ENCODE data around the gene SULT1A3.
"Not testable (repeated sequence)": the region's sequence is repeated elsewhere in the genome, so short reads cannot be mapped to it uniquely, and the experiment has no call there.

DNA sequence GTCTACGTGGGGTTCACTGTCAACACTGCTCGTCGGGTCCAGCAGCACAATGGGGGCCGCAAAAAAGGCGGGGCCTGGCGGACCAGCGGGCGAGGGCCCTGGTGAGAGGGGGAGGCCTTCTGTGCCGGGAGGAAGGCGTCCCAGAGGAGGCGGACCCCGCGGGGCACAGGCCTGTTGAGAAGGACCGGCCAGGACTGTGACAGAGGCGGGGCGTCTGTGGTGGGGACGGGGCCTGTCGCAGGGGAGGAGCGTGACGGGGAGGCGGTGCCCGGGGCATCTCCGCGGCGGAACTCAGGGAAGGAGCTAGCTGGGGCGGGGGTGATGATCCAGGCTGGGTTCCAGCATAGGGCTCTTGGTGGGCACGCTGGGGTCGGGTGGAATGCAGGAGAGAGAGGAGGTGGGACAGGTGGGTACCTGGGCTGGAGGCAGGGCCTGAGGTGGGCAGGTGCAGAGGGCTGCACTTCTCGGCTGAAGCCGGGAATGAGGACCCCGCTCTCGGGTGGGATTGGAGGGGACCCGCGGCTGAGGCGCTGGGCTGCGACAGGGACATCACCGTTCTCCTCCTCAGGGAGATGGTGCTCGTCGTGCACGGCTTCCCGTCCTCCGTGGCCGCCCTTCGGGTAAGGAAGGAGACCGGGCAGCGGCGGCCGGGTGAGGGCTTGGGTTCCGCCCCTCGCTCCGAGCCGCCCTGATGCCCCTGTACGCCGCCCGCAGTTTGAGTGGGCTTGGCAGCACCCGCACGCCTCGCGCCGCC, 4.7 kb upstream of the SULT1A3 start:
- TF ChIP-seq, protein P1, sequence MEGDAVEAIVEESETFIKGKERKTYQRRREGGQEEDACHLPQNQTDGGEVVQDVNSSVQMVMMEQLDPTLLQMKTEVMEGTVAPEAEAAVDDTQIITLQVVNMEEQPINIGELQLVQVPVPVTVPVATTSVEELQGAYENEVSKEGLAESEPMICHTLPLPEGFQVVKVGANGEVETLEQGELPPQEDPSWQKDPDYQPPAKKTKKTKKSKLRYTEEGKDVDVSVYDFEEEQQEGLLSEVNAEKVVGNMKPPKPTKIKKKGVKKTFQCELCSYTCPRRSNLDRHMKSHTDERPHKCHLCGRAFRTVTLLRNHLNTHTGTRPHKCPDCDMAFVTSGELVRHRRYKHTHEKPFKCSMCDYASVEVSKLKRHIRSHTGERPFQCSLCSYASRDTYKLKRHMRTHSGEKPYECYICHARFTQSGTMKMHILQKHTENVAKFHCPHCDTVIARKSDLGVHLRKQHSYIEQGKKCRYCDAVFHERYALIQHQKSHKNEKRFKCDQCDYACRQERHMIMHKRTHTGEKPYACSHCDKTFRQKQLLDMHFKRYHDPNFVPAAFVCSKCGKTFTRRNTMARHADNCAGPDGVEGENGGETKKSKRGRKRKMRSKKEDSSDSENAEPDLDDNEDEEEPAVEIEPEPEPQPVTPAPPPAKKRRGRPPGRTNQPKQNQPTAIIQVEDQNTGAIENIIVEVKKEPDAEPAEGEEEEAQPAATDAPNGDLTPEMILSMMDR (IDR thresholded peaks at IDR 0.05), result not testable (repeated sequence)
- TF ChIP-seq POLR2A (IDR thresholded peaks at IDR 0.05), result not testable (repeated sequence)

Measured in vagina (tissue), 2 donors.